Stimulated activated CD8-positive, alpha-beta memory T cell treated with anti-CD3 and anti-CD28 coated beads, Interleukin-4, amount 100 ng/mL, for 4 hours (primary cell): ENCODE measurements around the gene SMKR1.
"Not testable (repeated sequence)": the region's sequence is repeated elsewhere in the genome, so short reads cannot be mapped to it uniquely, and the experiment has no call there.

ENCODE experiments used
- DNase-seq, 2 donors: peaks; one replicate each; pipeline ENCODE4 v3.0.0-alpha.2; 2020; ENCODE audit warnings: low read depth in 2 of 2, low spot score in 1 of 2

The SMKR1 gene

GRCh38 chr7:129501760-129502707, at the start of gene SMKR1:
Gene SMKR1 (plus strand): TSS chr7:129502531. CDS start chr7:129502825, 294 bp downstream.
- peak; percentile 81 to 82 for DNase-seq

- DNase-seq = no peak
Observed at GRCh38 chr7:129452589-129453231, 49.6 kb upstream of the SMKR1 start.

- DNase-seq = no peak
Observed at GRCh38 chr7:129453510-129454248, 48.7 kb upstream of the SMKR1 start.

- no peak for DNase-seq
Observed at GRCh38 chr7:129454249-129454551, 48.1 kb upstream of the SMKR1 start.

GRCh38 chr7:129456421-129456820, 45.9 kb upstream of the SMKR1 start:
- no peak for DNase-seq

GRCh38 chr7:129457101-129457500, 45.2 kb upstream of the SMKR1 start:
- DNase-seq = no peak

- DNase-seq = no peak
Observed at GRCh38 chr7:129458171-129458570, 44.2 kb upstream of the SMKR1 start.

GRCh38 chr7:129461809-129462208, 40.5 kb upstream of the SMKR1 start:
- DNase-seq = no peak

GRCh38 chr7:129462420-129462819, 39.9 kb upstream of the SMKR1 start:
- DNase-seq = no peak

GRCh38 chr7:129464194-129464593, 38.1 kb upstream of the SMKR1 start:
- DNase-seq = no peak

GRCh38 chr7:129465080-129465479, 37.3 kb upstream of the SMKR1 start:
- DNase-seq = no peak

GRCh38 chr7:129466796-129467195, 35.5 kb upstream of the SMKR1 start:
- DNase-seq = no peak

- no peak for DNase-seq
Observed at GRCh38 chr7:129468087-129468486, 34.2 kb upstream of the SMKR1 start.

GRCh38 chr7:129468547-129468946, 33.8 kb upstream of the SMKR1 start:
- DNase-seq = no peak

- no peak for DNase-seq
Observed at GRCh38 chr7:129469930-129470329, 32.4 kb upstream of the SMKR1 start.

- no peak for DNase-seq
Observed at GRCh38 chr7:129470411-129470810, 31.9 kb upstream of the SMKR1 start.

GRCh38 chr7:129471402-129471827, 30.9 kb upstream of the SMKR1 start:
- DNase-seq = no peak

- not testable (repeated sequence) for DNase-seq
Observed at GRCh38 chr7:129475931-129476330, 26.4 kb upstream of the SMKR1 start.

- DNase-seq = not testable (repeated sequence)
Observed at GRCh38 chr7:129476398-129476797, 25.9 kb upstream of the SMKR1 start.

- DNase-seq = no peak
Observed at GRCh38 chr7:129479831-129480230, 22.5 kb upstream of the SMKR1 start.

- no peak for DNase-seq
Observed at GRCh38 chr7:129480674-129481363, 21.5 kb upstream of the SMKR1 start.
